Spleen (tissue), 11 donors: ENCODE data around the gene CTNNA1. TPM values are rescaled to one million over a fixed set of nuclear protein-coding genes. Genes with fewer than 3 reads are reported as not detected.

Source experiments
- DNase-seq: peaks from one replicate; pipeline ENCODE4 v3.0.0-alpha.2; 2020
- H3K27ac ChIP-seq, 8 donors: fragments of 200-600 bp; sonication (generic) in 7 of 8; 1 replicate in 4 of 8; 2 replicates in 4 of 8; pipeline versions ENCODE4 v1.5.0 to v1.8.0; 2016 to 2021; ENCODE audit warnings: inconsistent platforms in 4 of 8, mild to moderate bottlenecking in 4 of 8, moderate library complexity in 1 of 8
- H3K27me3 ChIP-seq, 7 donors: fragments of 200-600 bp; sonication (generic) in 6 of 7; replicated peaks in 1 of 7; 1 replicate in 4 of 7; 2 replicates in 3 of 7; pipeline versions ENCODE4 v1.5.0 to v1.8.0; 2016 to 2021; ENCODE audit warnings: inconsistent platforms in 3 of 7, mild to moderate bottlenecking in 1 of 7
- H3K36me3 ChIP-seq, 6 donors: fragments of 200-600 bp; sonication (generic) in 5 of 6; 1 replicate in 4 of 6; 2 replicates in 2 of 6; pipeline versions ENCODE4 v1.5.0 to v1.8.0; 2016 to 2021; ENCODE audit warnings: inconsistent platforms in 2 of 6
- H3K4me1 ChIP-seq, 6 donors: fragments of 200-600 bp; sonication (generic) in 5 of 6; 1 replicate in 3 of 6; 2 replicates in 3 of 6; pipeline versions ENCODE4 v1.5.0 to v1.8.0; 2016 to 2021; ENCODE audit warnings: inconsistent platforms in 3 of 6
- H3K4me3 ChIP-seq, 8 donors: fragments of 200-600 bp; sonication (generic) in 7 of 8; 1 replicate in 4 of 8; 2 replicates in 4 of 8; pipeline versions ENCODE4 v1.5.0 to v1.8.0; 2016 to 2021; ENCODE audit warnings: inconsistent platforms in 4 of 8, mild to moderate bottlenecking in 4 of 8, moderate library complexity in 2 of 8
- H3K9me3 ChIP-seq, 8 donors: fragments of 200-600 bp; sonication (generic) in 7 of 8; 1 replicate in 4 of 8; 2 replicates in 4 of 8; pipeline versions ENCODE4 v1.5.0 to v1.8.0; 2016 to 2021; ENCODE audit warnings: inconsistent platforms in 4 of 8
- CTCF ChIP-seq, 11 experiments: fragments of 200-600 bp in 7 of 11; fragments of 450-650 bp in 4 of 11; sonication (generic) in 4 of 11; IDR thresholded peaks in 8 of 11; conservative IDR thresholded peaks in 3 of 11; 1 replicate in 7 of 11; 2 replicates in 4 of 11; pipeline versions ENCODE4 v1.4.0 to v1.8.0; 2016 to 2021; ENCODE audit warnings: antibody characterized with exemption in 11 of 11, inconsistent platforms in 4 of 11, mild to moderate bottlenecking in 1 of 11
- POLR2A ChIP-seq, 3 donors: fragments of 450-650 bp; IDR thresholded peaks; one replicate each; pipeline ENCODE4 v1.5.1; 2017; ENCODE audit warnings: antibody characterized with exemption in 3 of 3, mild to moderate bottlenecking in 1 of 3
- POLR2AphosphoS5 ChIP-seq, 3 donors: sonication (generic); formaldehyde crosslinking; IDR thresholded peaks; one replicate each; pipeline ENCODE4 v1.5.1; 2017; ENCODE audit warnings: antibody characterized with exemption in 3 of 3
- WGBS, 5 donors: extraction: QIAGEN DNeasy Blood & Tissue Kit in 3 of 5; methylation state at CpG; one replicate each; pipeline versions ENCODE4 v1.1.5 to v1.1.7; 2013 to 2018; 5-methylcytosine and 5-hydroxymethylcytosine counted together
- intact Hi-C: fragments of 100-400 bp; cut with DNase I; formaldehyde crosslinking; loops from one replicate; pipeline ENCODE4 v1.15.0; 2023; ENCODE audit warnings: low total_unique reads
- polyA plus RNA-seq, 3 donors: library from polyadenylated mRNA; stranded (reverse); fragments of 200-250 nt; gene quantifications; one replicate each; pipeline ENCODE4 v1.2.1, GENCODE V29; 2013
- total RNA-seq, 7 donors: library from RNA; depleted of rRNA in 3 of 7; stranded (reverse); fragments of >200 nt in 3 of 7; fragmentation: NEBNext Ultra II Directional in 4 of 7; extraction: Animal tissue kit (Norgen Biotek cat#: 25700) in 4 of 7; gene quantifications; one replicate each; pipeline versions ENCODE4 v1.1.0 to v1.2.1, GENCODE V29; 2016 to 2021
- donor health status: healthy with polysubstance abuse.
- donor health status: DM: no; HTN: no; CAD: no; lungs with moderate emphysema.
- donor health status: DM: no; HTN: no; CAD: no.
- donor health status: Bipolar disorder and iron deficiency.
- donor health status: healthy.
- donor health status: DM: no; HTN: no; CAD: no.
- donor health status: DM: yes; HTN: yes; CAD: no.

The CTNNA1 gene
- total and polyA plus RNA-seq, 10 donors, result 26.7 to 313 (median 186) TPM

DNA sequence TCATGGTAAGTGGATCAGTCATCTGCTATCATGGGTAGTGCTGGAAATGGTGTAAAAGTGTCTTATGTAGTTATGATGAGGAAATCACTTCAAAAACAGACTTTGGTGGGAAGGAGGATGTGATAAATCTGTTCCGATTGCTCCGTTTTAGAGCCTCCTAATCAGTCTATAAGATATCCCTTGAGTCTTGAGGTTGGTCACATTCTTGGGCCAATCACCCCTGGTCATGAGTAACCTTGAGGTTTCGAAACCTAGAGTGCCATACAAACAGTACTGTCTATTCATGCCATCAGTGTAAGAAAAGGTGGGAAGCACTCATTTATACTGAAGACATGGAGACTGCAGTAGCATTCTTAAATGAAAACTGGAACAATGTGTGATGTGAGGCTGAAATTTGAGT lies 76.1 kb downstream of the CTNNA1 start:
- 87 to 97% (median 94%) methylated on average over 3 of the region's 3 CpGs for WGBS, 5 donors

DNA sequence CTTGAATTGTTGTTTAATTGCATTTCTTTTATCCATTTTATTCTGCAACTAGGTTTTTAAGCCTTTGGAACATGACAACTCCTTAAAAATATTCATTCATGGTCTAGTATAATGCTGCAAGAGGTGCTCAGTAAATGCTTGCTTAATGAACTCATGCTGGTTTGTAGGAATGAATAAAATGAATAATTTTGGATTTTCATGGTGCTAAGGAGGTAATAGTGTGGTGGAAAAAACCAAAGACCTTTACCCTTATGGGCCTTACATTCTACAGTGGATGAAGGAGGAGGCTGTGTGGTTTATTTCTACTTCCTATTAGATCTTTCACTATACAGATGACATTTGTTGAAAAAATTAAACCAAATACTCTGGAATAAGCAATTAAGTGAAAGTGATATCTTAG lies 78.5 kb downstream of the CTNNA1 start:
- Histone ChIP-seq H3K27me3 (no peaks in the 10 kb centered on the region), H3K9me3 (no peaks in the 10 kb centered on the region), H3K4me3 (no peak overlapping the region), H3K36me3 (peaks cover 0 to 44% (median 18%) of the 10 kb centered on the region in 6 donors), H3K27ac (no peak overlapping the region), H3K4me1 (peaks cover 0 to 24% (median 7%) of the 10 kb centered on the region in 6 donors)
- no peak for DNase-seq
- no peak for TF ChIP-seq CTCF (IDR thresholded peaks at IDR 0.05 in 8 of 11, conservative IDR thresholded peaks at IDR 0.05 in 3 of 11)
- TF ChIP-seq POLR2A (IDR thresholded peaks at IDR 0.05), result no peak
- TF ChIP-seq POLR2AphosphoS5 (IDR thresholded peaks at IDR 0.05), result no peak
- intact Hi-C loops, result loop anchor here (10.0 kb wide), 1 partner anchor 93 kb away; no protein-coding TSS in a partner anchor

More for the DNA sequence above, 76.1 kb downstream of the CTNNA1 start:
- Histone ChIP-seq H3K36me3 (peaks cover 0 to 54% (median 23%) of the 10 kb centered on the region in 6 donors), H3K9me3 (no peaks in the 10 kb centered on the region), H3K27ac (no peak overlapping the region), H3K27me3 (no peaks in the 10 kb centered on the region), H3K4me3 (no peak overlapping the region), H3K4me1 (peaks cover 0 to 30% (median 14%) of the 10 kb centered on the region in 6 donors)
- no peak for DNase-seq
- intact Hi-C loops, result no loop called here
- TF ChIP-seq CTCF (IDR thresholded peaks at IDR 0.05 in 8 of 11, conservative IDR thresholded peaks at IDR 0.05 in 3 of 11), result no peak
- TF ChIP-seq POLR2AphosphoS5 (IDR thresholded peaks at IDR 0.05), result no peak
- no peak for TF ChIP-seq POLR2A (IDR thresholded peaks at IDR 0.05)

GRCh38 chr5:138832218-138832617 lies 79.0 kb downstream of the CTNNA1 start:
- no peaks in the 10 kb centered on the region for H3K9me3 ChIP-seq
- peaks cover 0 to 26% (median 7%) of the 10 kb centered on the region in 6 donors for H3K4me1 ChIP-seq
- intact Hi-C loops, result loop anchor here (10.0 kb wide), 1 partner anchor 93 kb away; no protein-coding TSS in a partner anchor
- no peak overlapping the region for H3K27ac ChIP-seq
- WGBS, 5 donors, result 49 to 58% (median 50%) methylated on average over 2 of the region's 2 CpGs
- H3K4me3 ChIP-seq, result no peak overlapping the region
- TF ChIP-seq POLR2A (IDR thresholded peaks at IDR 0.05), result no peak
- no peak for TF ChIP-seq CTCF (IDR thresholded peaks at IDR 0.05 in 8 of 11, conservative IDR thresholded peaks at IDR 0.05 in 3 of 11)
- no peak for TF ChIP-seq POLR2AphosphoS5 (IDR thresholded peaks at IDR 0.05)
- no peak for DNase-seq
- H3K27me3 ChIP-seq, result no peaks in the 10 kb centered on the region
- peaks cover 0 to 39% (median 17%) of the 10 kb centered on the region in 6 donors for H3K36me3 ChIP-seq

DNA sequence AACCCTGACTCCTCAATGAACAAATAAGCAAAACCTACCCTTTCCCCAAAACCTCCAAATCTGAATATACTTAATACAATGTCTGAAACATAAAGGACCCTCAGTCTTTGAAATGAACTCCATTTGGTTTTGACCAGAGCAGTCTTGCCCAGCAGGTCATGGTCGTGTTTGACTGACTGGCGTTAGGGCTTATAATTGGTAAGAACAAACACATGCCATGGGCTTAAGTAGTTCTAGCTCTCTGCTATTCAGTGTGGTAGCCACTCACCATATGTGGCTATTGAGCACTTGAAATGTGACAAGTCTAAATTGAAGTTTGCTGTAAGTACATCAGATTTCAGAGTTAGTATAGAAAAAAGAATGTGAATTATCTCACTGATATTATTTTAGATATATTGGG lies 79.9 kb downstream of the CTNNA1 start:
- H3K4me3 ChIP-seq, result no peak overlapping the region
- TF ChIP-seq CTCF (IDR thresholded peaks at IDR 0.05 in 8 of 11, conservative IDR thresholded peaks at IDR 0.05 in 3 of 11) (no peak), POLR2A (IDR thresholded peaks at IDR 0.05) (no peak), POLR2AphosphoS5 (IDR thresholded peaks at IDR 0.05) (no peak)
- DNase-seq, result no peak
- intact Hi-C loops, result loop anchor here (10.0 kb wide), 1 partner anchor 92 kb away; no protein-coding TSS in a partner anchor
- H3K4me1 ChIP-seq, result peaks cover 0 to 26% (median 7%) of the 10 kb centered on the region in 6 donors
- peaks cover 0 to 31% (median 9%) of the 10 kb centered on the region in 6 donors for H3K36me3 ChIP-seq
- WGBS, 5 donors, result 83 to 93% (median 88%) methylated on average over 2 of the region's 2 CpGs
- no peak overlapping the region for H3K27ac ChIP-seq
- no peaks in the 10 kb centered on the region for H3K9me3 ChIP-seq
- H3K27me3 ChIP-seq, result no peaks in the 10 kb centered on the region
